Thyroid gland (tissue), 4 donors: ENCODE data around the gene ATP6V0E2. TPM values are rescaled to one million over a fixed set of nuclear protein-coding genes. Genes with fewer than 3 reads are reported as not detected.

ENCODE experiments used
- DNase-seq, 2 donors: peaks; one replicate each; pipeline ENCODE4 v3.0.0-alpha.2; 2019
- H3K27ac ChIP-seq, 3 donors: fragments of 200-600 bp; sonication (generic); 1 replicate in 2 of 3; 2 replicates in 1 of 3; pipeline ENCODE4 v1.5.1; 2016 to 2019; ENCODE audit warnings: mild to moderate bottlenecking in 1 of 3, moderate library complexity in 1 of 3
- H3K27me3 ChIP-seq: fragments of 200-600 bp; sonication (generic); one replicate; pipeline ENCODE4 v1.5.1; 2019
- H3K36me3 ChIP-seq, 2 donors: fragments of 200-600 bp; sonication (generic); one replicate each; pipeline ENCODE4 v1.5.1; 2016 to 2019
- H3K4me1 ChIP-seq, 2 donors: fragments of 200-600 bp; sonication (generic); one replicate each; pipeline ENCODE4 v1.5.1; 2017 to 2019
- H3K4me3 ChIP-seq, 3 donors: fragments of 200-600 bp; sonication (generic); replicated peaks in 1 of 3; 1 replicate in 2 of 3; 2 replicates in 1 of 3; pipeline ENCODE4 v1.5.1; 2016; ENCODE audit warnings: mild to moderate bottlenecking in 1 of 3
- H3K9me3 ChIP-seq: fragments of 200-600 bp; sonication (generic); one replicate; pipeline ENCODE4 v1.5.1; 2017
- POLR2A ChIP-seq, 2 donors: fragments of 450-650 bp; IDR thresholded peaks; one replicate each; pipeline ENCODE4 v1.6.1; 2017; ENCODE audit warnings: antibody characterized with exemption in 2 of 2, mild to moderate bottlenecking in 2 of 2, moderate library complexity in 1 of 2
- WGBS, 2 donors: methylation state at CpG; one replicate each; pipeline ENCODE4 v1.1.5; 2017; 5-methylcytosine and 5-hydroxymethylcytosine counted together
- intact Hi-C: fragments of 100-400 bp; cut with DNase I; formaldehyde crosslinking; loops from one replicate; pipeline ENCODE4 v1.15.1; 2023
- total RNA-seq, 4 donors: library from RNA; depleted of rRNA; stranded (reverse); fragments of >200 nt; gene quantifications; one replicate each; pipeline ENCODE4 v1.2.3, GENCODE V29; 2016
- TF ChIP-seq, protein P1 (sequence below), 6 experiments: fragments of 200-600 bp in 3 of 6; fragments of 450-650 bp in 3 of 6; sonication (generic) in 3 of 6; IDR thresholded peaks; one replicate each; pipeline ENCODE4 v1.5.1; 2016 to 2019; ENCODE audit warnings: antibody characterized with exemption in 6 of 6, mild to moderate bottlenecking in 2 of 6, inconsistent platforms in 1 of 6, moderate library complexity in 1 of 6

ATP6V0E2 gene
- total RNA-seq, 4 donors from 2014 or later: 43.1 to 113 (median 78.9) TPM

DNA sequence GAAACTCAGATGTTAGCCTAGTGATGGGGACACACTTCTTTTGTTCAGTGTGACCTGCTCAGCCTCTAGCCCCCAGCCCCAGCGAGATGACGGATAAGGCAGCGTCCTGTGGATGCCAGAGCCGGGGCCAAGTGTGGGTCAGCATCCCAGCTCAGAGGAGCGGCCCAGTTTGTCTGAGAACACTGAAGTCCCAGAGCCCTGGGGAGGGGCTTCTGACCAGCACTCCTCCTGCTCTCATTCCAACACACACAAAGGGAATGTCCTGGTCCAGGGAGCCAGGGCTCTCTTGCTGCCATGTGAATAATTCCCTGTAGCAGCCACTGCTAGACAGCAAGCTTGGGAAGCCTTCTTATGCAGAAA is 4.5 kb upstream of the ATP6V0E2 start:
- Histone ChIP-seq H3K27ac (peak overlapping the region; percentile 66 to 77 (median 74)), H3K9me3 (no peaks in the 10 kb centered on the region), H3K4me3 (no peak overlapping the region), H3K27me3 (no peaks in the 10 kb centered on the region), H3K36me3 (peaks cover 0 to 13% of the 10 kb centered on the region in 2 donors), H3K4me1 (peaks cover 11 to 40% of the 10 kb centered on the region in 2 donors)
- DNase-seq: no peak
- WGBS, 2 donors: 82% methylated on average over 5 of the region's 5 CpGs; no CpG with 5 or more reads in 1 of the 2 donors
- TF ChIP-seq, protein P1, sequence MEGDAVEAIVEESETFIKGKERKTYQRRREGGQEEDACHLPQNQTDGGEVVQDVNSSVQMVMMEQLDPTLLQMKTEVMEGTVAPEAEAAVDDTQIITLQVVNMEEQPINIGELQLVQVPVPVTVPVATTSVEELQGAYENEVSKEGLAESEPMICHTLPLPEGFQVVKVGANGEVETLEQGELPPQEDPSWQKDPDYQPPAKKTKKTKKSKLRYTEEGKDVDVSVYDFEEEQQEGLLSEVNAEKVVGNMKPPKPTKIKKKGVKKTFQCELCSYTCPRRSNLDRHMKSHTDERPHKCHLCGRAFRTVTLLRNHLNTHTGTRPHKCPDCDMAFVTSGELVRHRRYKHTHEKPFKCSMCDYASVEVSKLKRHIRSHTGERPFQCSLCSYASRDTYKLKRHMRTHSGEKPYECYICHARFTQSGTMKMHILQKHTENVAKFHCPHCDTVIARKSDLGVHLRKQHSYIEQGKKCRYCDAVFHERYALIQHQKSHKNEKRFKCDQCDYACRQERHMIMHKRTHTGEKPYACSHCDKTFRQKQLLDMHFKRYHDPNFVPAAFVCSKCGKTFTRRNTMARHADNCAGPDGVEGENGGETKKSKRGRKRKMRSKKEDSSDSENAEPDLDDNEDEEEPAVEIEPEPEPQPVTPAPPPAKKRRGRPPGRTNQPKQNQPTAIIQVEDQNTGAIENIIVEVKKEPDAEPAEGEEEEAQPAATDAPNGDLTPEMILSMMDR (IDR thresholded peaks at IDR 0.05): no peak
- no peak for TF ChIP-seq POLR2A (IDR thresholded peaks at IDR 0.05)
- intact Hi-C loops: no loop called here

DNA sequence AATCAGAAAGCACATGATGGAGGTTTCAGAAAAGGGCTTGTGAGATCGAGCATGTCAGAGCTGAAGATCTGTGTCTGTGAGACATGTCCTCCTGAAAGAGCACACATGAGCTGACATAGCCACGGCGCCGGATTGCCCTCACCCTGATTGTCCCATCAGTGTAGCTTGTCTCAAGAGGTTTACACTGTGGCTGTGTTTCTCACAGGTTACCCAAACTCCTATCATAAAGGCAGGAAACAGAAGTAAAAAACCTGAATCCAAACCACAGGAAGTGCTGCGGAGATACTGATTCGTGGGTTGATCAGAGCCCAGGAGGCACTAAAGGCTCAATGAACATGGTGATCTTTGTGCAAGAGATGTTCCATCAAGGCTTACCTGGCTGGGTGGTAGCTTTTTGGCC is 3.9 kb upstream of the ATP6V0E2 start:
- TF ChIP-seq POLR2A (IDR thresholded peaks at IDR 0.05): no peak
- TF ChIP-seq, protein P1 (IDR thresholded peaks at IDR 0.05): no peak
- no peak for DNase-seq
- Histone ChIP-seq H3K27me3 (no peaks in the 10 kb centered on the region), H3K9me3 (no peaks in the 10 kb centered on the region), H3K36me3 (peaks cover 0 to 7% of the 10 kb centered on the region in 2 donors), H3K4me3 (no peak overlapping the region), H3K4me1 (peaks cover 16 to 44% of the 10 kb centered on the region in 2 donors), H3K27ac (peak overlapping the region; percentile 66 to 77 (median 74))
- intact Hi-C loops: no loop called here
- 72 to 89% methylated on average over 6 of the region's 6 CpGs for WGBS, 2 donors

DNA sequence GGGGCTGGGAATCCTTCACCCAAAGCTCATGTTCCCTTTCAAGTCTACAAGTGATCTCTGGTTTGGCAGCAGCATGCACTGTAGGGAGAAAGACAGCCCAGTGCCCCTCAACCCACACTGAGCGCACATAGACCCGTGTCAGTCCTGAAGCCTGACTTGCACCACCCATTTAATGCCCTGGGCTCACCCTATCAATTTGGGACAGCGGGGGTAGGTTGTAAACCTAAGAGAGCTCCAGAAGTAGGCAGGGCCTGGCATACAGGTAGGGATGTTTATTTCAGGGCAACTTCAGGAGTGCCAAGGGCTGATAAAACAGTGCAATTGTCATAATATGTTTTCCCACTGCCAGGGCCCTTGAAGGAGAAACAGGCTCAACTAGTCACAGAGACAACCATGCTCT is 3.5 kb upstream of the ATP6V0E2 start:
- H3K4me1 ChIP-seq: peaks cover 21 to 49% of the 10 kb centered on the region in 2 donors
- H3K4me3 ChIP-seq: no peak overlapping the region
- H3K27me3 ChIP-seq: no peaks in the 10 kb centered on the region
- TF ChIP-seq POLR2A (IDR thresholded peaks at IDR 0.05): no peak
- TF ChIP-seq, protein P1 (IDR thresholded peaks at IDR 0.05): no peak
- intact Hi-C loops: no loop called here
- 88 to 90% methylated on average over 3 of the region's 3 CpGs for WGBS, 2 donors
- H3K27ac ChIP-seq: no peak overlapping the region
- no peaks in the 10 kb centered on the region for H3K9me3 ChIP-seq
- H3K36me3 ChIP-seq: peaks cover 0 to 3% of the 10 kb centered on the region in 2 donors
- no peak for DNase-seq

DNA sequence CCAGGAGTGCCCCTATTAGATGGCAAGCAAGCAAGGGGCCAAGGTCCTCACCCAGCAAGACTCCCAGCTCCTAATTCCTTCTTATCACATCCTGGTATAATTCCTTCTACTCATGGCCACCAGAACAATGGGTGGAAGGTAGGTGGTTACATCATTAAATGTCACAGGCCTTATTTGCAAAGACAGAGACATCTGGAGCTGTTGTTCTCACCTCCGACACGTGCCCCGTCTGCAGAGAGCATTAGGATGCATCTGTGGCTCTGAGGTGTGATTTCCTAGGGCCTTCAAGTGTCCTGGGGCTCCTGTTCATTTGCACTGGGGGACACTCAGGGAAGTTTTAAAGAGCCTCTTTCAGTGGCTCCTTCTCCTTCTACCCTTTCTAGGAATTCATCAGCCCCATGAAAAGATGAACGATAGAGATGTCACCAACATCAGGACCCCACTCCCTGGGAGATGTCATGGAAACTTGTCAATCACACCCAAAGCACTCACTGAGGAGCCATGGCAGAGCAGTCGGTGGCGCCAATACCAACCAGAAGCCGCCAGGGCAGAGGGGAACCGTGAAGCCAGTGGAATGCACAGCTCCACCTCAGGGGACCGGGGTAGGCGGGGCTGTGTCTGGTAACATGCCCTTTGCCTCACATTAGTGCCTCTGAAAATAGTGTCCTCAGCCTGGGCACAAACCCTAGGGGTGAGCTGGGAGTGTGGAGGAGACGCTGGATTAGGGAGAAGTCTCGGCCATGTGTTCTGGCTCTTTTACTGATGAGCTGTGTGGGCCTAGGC is 2.9 kb upstream of the ATP6V0E2 start:
- Histone ChIP-seq H3K27ac (no peak overlapping the region), H3K4me3 (no peak overlapping the region), H3K27me3 (no peaks in the 10 kb centered on the region), H3K9me3 (no peaks in the 10 kb centered on the region), H3K4me1 (peaks cover 26 to 54% of the 10 kb centered on the region in 2 donors), H3K36me3 (no peaks in the 10 kb centered on the region)
- TF ChIP-seq, protein P1 (IDR thresholded peaks at IDR 0.05): no peak
- TF ChIP-seq POLR2A (IDR thresholded peaks at IDR 0.05): no peak
- DNase-seq: no peak
- WGBS, 2 donors: 89% methylated on average over 4 to 12 of the region's 12 CpGs
- intact Hi-C loops: no loop called here

DNA sequence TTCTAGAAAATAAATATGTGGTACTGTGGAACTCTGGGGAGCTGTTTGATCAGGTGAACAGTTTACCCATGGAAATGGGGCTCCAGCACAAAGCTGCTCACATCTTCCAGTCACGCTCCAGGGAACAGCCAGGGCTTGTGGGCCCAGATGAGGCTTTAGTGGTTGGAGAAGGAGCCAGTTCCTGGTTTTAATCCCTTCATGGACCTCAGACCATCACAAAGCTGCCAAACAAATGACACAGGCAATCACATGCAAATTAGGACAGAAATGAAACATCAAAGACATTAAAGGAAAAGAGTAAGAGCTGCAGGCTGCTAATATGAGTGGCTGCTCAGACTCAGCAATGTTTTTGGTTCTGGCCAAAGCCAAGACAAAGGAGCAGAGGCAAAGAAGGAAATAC is 2.2 kb upstream of the ATP6V0E2 start:
- Histone ChIP-seq H3K27ac (no peak overlapping the region), H3K4me3 (no peak overlapping the region), H3K27me3 (no peaks in the 10 kb centered on the region), H3K36me3 (no peaks in the 10 kb centered on the region), H3K9me3 (no peaks in the 10 kb centered on the region), H3K4me1 (peaks cover 26 to 54% of the 10 kb centered on the region in 2 donors)
- WGBS, 2 donors: 86 to 100% methylated on average over 1 of the region's 1 CpG
- intact Hi-C loops: no loop called here
- DNase-seq: no peak
- no peak for TF ChIP-seq POLR2A (IDR thresholded peaks at IDR 0.05)
- TF ChIP-seq, protein P1 (IDR thresholded peaks at IDR 0.05): no peak
